Measurements from ENCODE around the gene PMS1.

GRCh38 chr2:189880832-189881492 lies 96.7 kb downstream of the PMS1 start:
- TF ChIP-seq YY1 (IDR thresholded peaks at IDR 0.05; ENCODE audit: insufficient read depth, insufficient read length): no peak
- no peak for TF ChIP-seq ZNF274 (IDR thresholded peaks at IDR 0.05; ENCODE audit: low read depth, low read length)
- no peak for TF ChIP-seq SUZ12 (IDR thresholded peaks at IDR 0.05; ENCODE audit: extremely low read depth, insufficient read depth, insufficient read length)

Data from NT2/D1 (cell line).